HepG2 (cell line): Measurements from ENCODE around the gene PLA2G4D. TPM values are rescaled to one million over a fixed set of nuclear protein-coding genes. Genes with fewer than 3 reads are reported as not detected.

ENCODE experiments used
- ATAC-seq: fragments of 200-7000 bp; cut with Tn5 transposase; 3 replicates; pipeline ENCODE4 v1.9.1; 2020; ENCODE audit warnings: mild to moderate bottlenecking, moderate library complexity
- BruUV-seq: library from RNA; stranded (reverse); fragments of 400-500 nt; replicated peaks from 2 replicates; lab custom pipeline; 2021; lab: Mats Ljungman, UMichigan
- CTCF ChIA-PET: fragments of 300-600 bp; formaldehyde crosslinking; extraction: SDS; loops from one replicate; lab custom pipeline; 2021; ENCODE audit warnings: low total read pairs, inconsistent platforms, low intra/inter-chr PET ratio; lab: Yijun Ruan, JAX
- POLR2A ChIA-PET: fragments of 350-600 bp; sonication (Branson Sonifier 250); formaldehyde crosslinking; loops from one replicate; lab custom pipeline; 2020; ENCODE audit warnings: antibody characterized with exemption, inconsistent platforms; lab: Yijun Ruan, JAX
- DNase-seq: peaks from one replicate; pipeline ENCODE4 v3.0.0-alpha.2; 2015; ENCODE audit warnings: low spot score
- FAIRE-seq: peaks from 3 replicates; lab custom pipeline; 2011; peaks lifted over from hg19 to GRCh38; lab: Jason Lieb, UNC
- H2AFZ ChIP-seq: one replicate; pipeline ENCODE4 v1.6.1; 2011; ENCODE audit warnings: low read length, inconsistent platforms
- H3K27ac ChIP-seq: fragments of 300-600 bp; 3 replicates; pipeline ENCODE4 v1.8.0; 2011; ENCODE audit warnings: mixed run types, mild to moderate bottlenecking, mixed read lengths, low read length, inconsistent platforms; ENCODE audit not compliant: insufficient read depth; ENCODE audit errors: extremely low read length
- H3K27me3 ChIP-seq, 2 experiments: fragments of 200-600 bp in 1 of 2; 2 replicates in 1 of 2; 3 replicates in 1 of 2; pipeline versions ENCODE4 v1.6.0 to v1.8.0; 2011; ENCODE audit warnings: low read length in 2 of 2, mild to moderate bottlenecking in 2 of 2, moderate library complexity in 2 of 2, inconsistent platforms in 1 of 2; ENCODE audit not compliant: insufficient read depth in 2 of 2, control insufficient read depth in 1 of 2
- H3K36me3 ChIP-seq, 2 experiments: fragments of 200-600 bp in 1 of 2; replicated peaks in 1 of 2; 2 replicates in 1 of 2; 3 replicates in 1 of 2; pipeline versions ENCODE4 v1.5.1 to v1.8.0; 2011; ENCODE audit warnings: low read length in 2 of 2, inconsistent platforms in 1 of 2; ENCODE audit not compliant: insufficient read depth in 2 of 2, control insufficient read depth in 1 of 2
- H3K4me1 ChIP-seq: 2 replicates; pipeline ENCODE4 v1.5.1; 2012; ENCODE audit warnings: low read length, inconsistent platforms; ENCODE audit not compliant: insufficient read depth
- H3K4me2 ChIP-seq: 2 replicates; pipeline ENCODE4 v1.6.0; 2011; ENCODE audit warnings: low read depth, low read length, inconsistent platforms
- H3K4me3 ChIP-seq, 3 experiments: fragments of 200-600 bp in 1 of 3; sonication (generic), shearing (Covaris generic) in 1 of 3; replicated peaks in 1 of 3; 2 replicates each; pipeline ENCODE4 v1.5.1; 2011 to 2016; ENCODE audit warnings: low read length in 3 of 3, inconsistent platforms in 2 of 3, low read depth in 2 of 3, mild to moderate bottlenecking in 2 of 3, control low read depth in 1 of 3, mixed read lengths in 1 of 3; ENCODE audit not compliant: insufficient read depth in 1 of 3
- H3K79me2 ChIP-seq: one replicate; pipeline ENCODE4 v1.6.1; 2011; ENCODE audit warnings: low read length, inconsistent platforms; ENCODE audit not compliant: insufficient read depth
- H3K9ac ChIP-seq: 2 replicates; pipeline ENCODE4 v1.6.0; 2011; ENCODE audit warnings: mild to moderate bottlenecking, low read depth, low read length, inconsistent platforms; ENCODE audit not compliant: insufficient read depth
- H3K9me3 ChIP-seq: 2 replicates; pipeline ENCODE4 v1.5.1; 2012; ENCODE audit warnings: mild to moderate bottlenecking, low read length
- H4K20me1 ChIP-seq: 2 replicates; pipeline ENCODE4 v1.6.0; 2011; ENCODE audit warnings: inconsistent platforms, mild to moderate bottlenecking, low read length, moderate library complexity; ENCODE audit not compliant: insufficient read depth
- FUBP1 ChIP-seq: sonication (generic); formaldehyde crosslinking; IDR thresholded peaks from 2 replicates; pipeline ENCODE4 v1.5.1; 2020; ENCODE audit warnings: missing genetic modification reagents, mild to moderate bottlenecking, borderline replicate concordance
- KLF9 ChIP-seq: IDR thresholded peaks from 2 replicates; pipeline ENCODE4 v1.6.1; 2016; ENCODE audit warnings: low read depth
- MEF2D ChIP-seq: sonication (generic); formaldehyde crosslinking; IDR thresholded peaks from 2 replicates; pipeline ENCODE4 v1.5.1; 2020; ENCODE audit warnings: mild to moderate bottlenecking, missing genetic modification reagents
- TAF1 ChIP-seq: sonication (generic); formaldehyde crosslinking; IDR thresholded peaks from 2 replicates; pipeline ENCODE4 v1.4.0; 2020; ENCODE audit warnings: missing genetic modification reagents
- ZBTB43 ChIP-seq: sonication (generic); formaldehyde crosslinking; conservative IDR thresholded peaks from 2 replicates; pipeline ENCODE4 v1.4.0; 2020; ENCODE audit warnings: missing genetic modification reagents
- ZNF501 ChIP-seq: sonication (generic); formaldehyde crosslinking; IDR thresholded peaks from 2 replicates; pipeline ENCODE4 v1.5.1; 2020; ENCODE audit warnings: mild to moderate bottlenecking, moderate library complexity, missing genetic modification reagents
- ZNF768 ChIP-seq: sonication (generic); formaldehyde crosslinking; IDR thresholded peaks from 2 replicates; pipeline ENCODE4 v1.4.0; 2020; ENCODE audit warnings: missing genetic modification reagents
- WGBS: methylation state at CpG from one replicate; pipeline ENCODE4 v1.1.6; 2017; ENCODE audit warnings: low lambda C conversion rate; 5-methylcytosine and 5-hydroxymethylcytosine counted together
- in situ Hi-C: cut with HindIII; loops from 2 replicates; pipeline ENCODE4 v1.10.0; 2017; ENCODE audit warnings: low pct_unique_long_range_greater_than_20kb; ENCODE audit not compliant: extremely low pct_ligation_motif_present
- intact Hi-C: fragments of 100-400 bp; cut with micrococcal nuclease; formaldehyde crosslinking; loops from one replicate; pipeline ENCODE4 v1.10.0; 2022; ENCODE audit not compliant: unreplicated experiment
- polyA plus RNA-seq, 8 experiments: library from polyadenylated mRNA; depleted of rRNA in 3 of 8; stranded (reverse) in 7 of 8; unstranded in 1 of 8; fragments of >200 nt; fragmentation: Illumina TruSeq in 4 of 8; extraction: Trizol in 4 of 8; gene quantifications; 2 replicates each; pipeline versions ENCODE4 v1.2.1 to v1.2.3, GENCODE V29; 2011 to 2016; ENCODE audit warnings: low read depth in 4 of 8, missing spikeins in 1 of 8, mixed read lengths in 1 of 8; ENCODE audit not compliant: insufficient read depth in 1 of 8
- total RNA-seq, 5 experiments: library from RNA; depleted of rRNA; stranded (reverse); fragments of >200 nt; fragmentation: Illumina TruSeq; extraction: Trizol; gene quantifications; 2 replicates each; pipeline ENCODE4 v1.2.3, GENCODE V29; 2016; ENCODE audit warnings: low read depth in 1 of 5
- TF ChIP-seq, protein P1 (sequence below): sonication (generic); formaldehyde crosslinking; IDR thresholded peaks from 2 replicates; pipeline ENCODE4 v1.4.0; 2020; ENCODE audit warnings: mild to moderate bottlenecking, missing genetic modification reagents, borderline replicate concordance
- TF ChIP-seq, protein P2 (sequence below): sonication (generic); formaldehyde crosslinking; IDR thresholded peaks from 2 replicates; pipeline ENCODE4 v1.5.0; 2020; ENCODE audit warnings: missing genetic modification reagents
- TF ChIP-seq, protein P3 (sequence below): sonication (generic); formaldehyde crosslinking; IDR thresholded peaks from 2 replicates; pipeline ENCODE4 v1.5.0; 2020; ENCODE audit warnings: missing genetic modification reagents, mild to moderate bottlenecking, borderline replicate concordance
- TF ChIP-seq, protein P4 (sequence below): sonication (generic); formaldehyde crosslinking; IDR thresholded peaks from 2 replicates; pipeline ENCODE4 v1.4.0; 2020; ENCODE audit warnings: missing genetic modification reagents

Gene PLA2G4D
- total and polyA plus RNA-seq, 2 of the 13 experiments (the other 11 are each of a cell fraction or from before 2014, with no cell fraction given) = 0.04 to 0.21 TPM

DNA sequence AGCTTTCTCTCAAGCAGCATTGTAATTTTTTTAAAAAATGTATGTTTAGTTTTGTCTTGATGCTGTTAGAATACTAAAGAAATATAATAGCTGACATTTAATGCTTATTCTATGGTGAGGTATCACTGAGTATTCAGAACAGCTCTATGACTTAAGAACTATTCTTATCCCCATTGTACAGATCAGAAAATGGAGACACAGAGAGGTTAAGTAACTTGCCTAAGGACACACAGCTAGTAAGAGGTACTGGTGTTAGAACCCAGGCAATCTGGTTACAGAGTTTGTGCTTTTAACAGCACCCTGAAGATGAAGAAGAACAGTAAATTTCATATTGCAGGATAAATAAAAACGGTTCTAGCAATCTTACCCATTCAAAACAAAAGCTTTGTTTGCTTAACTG lies 15.5 kb downstream of the PLA2G4D start (continued):
- peak; percentile 37; the same call in 1 of the 2 replicates for TF ChIP-seq ZNF768 (CRISPR knock-in tag)
- TF ChIP-seq, protein P1, sequence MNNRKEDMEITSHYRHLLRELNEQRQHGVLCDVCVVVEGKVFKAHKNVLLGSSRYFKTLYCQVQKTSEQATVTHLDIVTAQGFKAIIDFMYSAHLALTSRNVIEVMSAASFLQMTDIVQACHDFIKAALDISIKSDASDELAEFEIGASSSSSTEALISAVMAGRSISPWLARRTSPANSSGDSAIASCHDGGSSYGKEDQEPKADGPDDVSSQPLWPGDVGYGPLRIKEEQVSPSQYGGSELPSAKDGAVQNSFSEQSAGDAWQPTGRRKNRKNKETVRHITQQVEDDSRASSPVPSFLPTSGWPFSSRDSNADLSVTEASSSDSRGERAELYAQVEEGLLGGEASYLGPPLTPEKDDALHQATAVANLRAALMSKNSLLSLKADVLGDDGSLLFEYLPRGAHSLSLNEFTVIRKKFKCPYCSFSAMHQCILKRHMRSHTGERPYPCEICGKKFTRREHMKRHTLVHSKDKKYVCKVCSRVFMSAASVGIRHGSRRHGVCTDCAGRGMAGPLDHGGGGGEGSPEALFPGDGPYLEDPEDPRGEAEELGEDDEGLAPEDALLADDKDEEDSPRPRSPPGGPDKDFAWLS = no peak
- TF ChIP-seq KLF9 (CRISPR knock-in tag) = no peak
- no peak for TF ChIP-seq MEF2D (CRISPR knock-in tag)

- H3K27ac ChIP-seq = no peak overlapping the region
- no peaks in the 10 kb centered on the region for H3K9me3 ChIP-seq
- H4K20me1 ChIP-seq = no peaks in the 10 kb centered on the region
- no peak overlapping the region for H3K4me3 ChIP-seq
- DNase-seq (no peak), ATAC-seq (no peak), FAIRE-seq (no peak)
- peaks cover 1 to 36% of the 10 kb centered on the region in 2 experiments; a peak in 3 of 5 replicates for H3K27me3 ChIP-seq
- peaks cover 7% of the 10 kb centered on the region; the same call in 1 of the 2 replicates for H3K4me1 ChIP-seq
- BruUV-seq = no TSS peak
- intact Hi-C loops = no loop called here
- ChIA-PET POLR2A (no interaction called here), CTCF (no interaction called here)
- H2AFZ ChIP-seq = no peak overlapping the region
- H3K36me3 ChIP-seq = no peaks in the 10 kb centered on the region
- 10% methylated on average over 3 of the region's 3 CpGs for WGBS
- H3K4me2 ChIP-seq = no peak overlapping the region
- no peak overlapping the region for H3K9ac ChIP-seq
- H3K79me2 ChIP-seq = no peaks in the 10 kb centered on the region
- in situ Hi-C loops = no loop called here
- TF ChIP-seq ZBTB43 (CRISPR knock-in tag) (no peak), TAF1 (no peak), FUBP1 (CRISPR knock-in tag) (no peak), ZNF501 (no peak)
- TF ChIP-seq, protein P2, sequence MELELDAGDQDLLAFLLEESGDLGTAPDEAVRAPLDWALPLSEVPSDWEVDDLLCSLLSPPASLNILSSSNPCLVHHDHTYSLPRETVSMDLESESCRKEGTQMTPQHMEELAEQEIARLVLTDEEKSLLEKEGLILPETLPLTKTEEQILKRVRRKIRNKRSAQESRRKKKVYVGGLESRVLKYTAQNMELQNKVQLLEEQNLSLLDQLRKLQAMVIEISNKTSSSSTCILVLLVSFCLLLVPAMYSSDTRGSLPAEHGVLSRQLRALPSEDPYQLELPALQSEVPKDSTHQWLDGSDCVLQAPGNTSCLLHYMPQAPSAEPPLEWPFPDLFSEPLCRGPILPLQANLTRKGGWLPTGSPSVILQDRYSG = no peak
- TF ChIP-seq, protein P3, sequence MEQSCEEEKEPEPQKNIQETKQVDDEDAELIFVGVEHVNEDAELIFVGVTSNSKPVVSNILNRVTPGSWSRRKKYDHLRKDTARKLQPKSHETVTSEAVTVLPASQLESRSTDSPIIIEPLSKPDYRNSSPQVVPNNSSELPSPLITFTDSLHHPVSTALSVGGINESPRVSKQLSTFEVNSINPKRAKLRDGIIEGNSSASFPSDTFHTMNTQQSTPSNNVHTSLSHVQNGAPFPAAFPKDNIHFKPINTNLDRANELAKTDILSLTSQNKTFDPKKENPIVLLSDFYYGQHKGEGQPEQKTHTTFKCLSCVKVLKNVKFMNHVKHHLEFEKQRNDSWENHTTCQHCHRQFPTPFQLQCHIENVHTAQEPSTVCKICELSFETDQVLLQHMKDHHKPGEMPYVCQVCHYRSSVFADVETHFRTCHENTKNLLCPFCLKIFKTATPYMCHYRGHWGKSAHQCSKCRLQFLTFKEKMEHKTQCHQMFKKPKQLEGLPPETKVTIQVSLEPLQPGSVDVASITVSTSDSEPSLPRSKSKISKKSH (CRISPR knock-in tag) = no peak
- TF ChIP-seq, protein P4, sequence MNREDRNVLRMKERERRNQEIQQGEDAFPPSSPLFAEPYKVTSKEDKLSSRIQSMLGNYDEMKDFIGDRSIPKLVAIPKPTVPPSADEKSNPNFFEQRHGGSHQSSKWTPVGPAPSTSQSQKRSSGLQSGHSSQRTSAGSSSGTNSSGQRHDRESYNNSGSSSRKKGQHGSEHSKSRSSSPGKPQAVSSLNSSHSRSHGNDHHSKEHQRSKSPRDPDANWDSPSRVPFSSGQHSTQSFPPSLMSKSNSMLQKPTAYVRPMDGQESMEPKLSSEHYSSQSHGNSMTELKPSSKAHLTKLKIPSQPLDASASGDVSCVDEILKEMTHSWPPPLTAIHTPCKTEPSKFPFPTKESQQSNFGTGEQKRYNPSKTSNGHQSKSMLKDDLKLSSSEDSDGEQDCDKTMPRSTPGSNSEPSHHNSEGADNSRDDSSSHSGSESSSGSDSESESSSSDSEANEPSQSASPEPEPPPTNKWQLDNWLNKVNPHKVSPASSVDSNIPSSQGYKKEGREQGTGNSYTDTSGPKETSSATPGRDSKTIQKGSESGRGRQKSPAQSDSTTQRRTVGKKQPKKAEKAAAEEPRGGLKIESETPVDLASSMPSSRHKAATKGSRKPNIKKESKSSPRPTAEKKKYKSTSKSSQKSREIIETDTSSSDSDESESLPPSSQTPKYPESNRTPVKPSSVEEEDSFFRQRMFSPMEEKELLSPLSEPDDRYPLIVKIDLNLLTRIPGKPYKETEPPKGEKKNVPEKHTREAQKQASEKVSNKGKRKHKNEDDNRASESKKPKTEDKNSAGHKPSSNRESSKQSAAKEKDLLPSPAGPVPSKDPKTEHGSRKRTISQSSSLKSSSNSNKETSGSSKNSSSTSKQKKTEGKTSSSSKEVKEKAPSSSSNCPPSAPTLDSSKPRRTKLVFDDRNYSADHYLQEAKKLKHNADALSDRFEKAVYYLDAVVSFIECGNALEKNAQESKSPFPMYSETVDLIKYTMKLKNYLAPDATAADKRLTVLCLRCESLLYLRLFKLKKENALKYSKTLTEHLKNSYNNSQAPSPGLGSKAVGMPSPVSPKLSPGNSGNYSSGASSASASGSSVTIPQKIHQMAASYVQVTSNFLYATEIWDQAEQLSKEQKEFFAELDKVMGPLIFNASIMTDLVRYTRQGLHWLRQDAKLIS (CRISPR knock-in tag) = no peak
Measured at GRCh38 chr15:42077689-42078088, 16.7 kb downstream of the PLA2G4D start.
